Activated T-cell treated with anti-CD3 and anti-CD28 coated beads, Interleukin-2, amount 50 U/mL, for 4 hours (primary cell): ENCODE results near the gene PRCC. TPM values are rescaled to one million over a fixed set of nuclear protein-coding genes. Genes with fewer than 3 reads are reported as not detected.

ENCODE experiments used
- ATAC-seq, 2 donors: fragments of 200-7000 bp; cut with Tn5 transposase; one replicate each; pipeline ENCODE4 v1.10.0; 2021
- DNase-seq: peaks from one replicate; pipeline ENCODE4 v3.0.0-alpha.2; 2020
- H3K27me3 Mint-ChIP-seq: one replicate; pipeline ENCODE4 v1.8.0; 2021; ENCODE audit warnings: low read depth, mixed read lengths
- H3K36me3 Mint-ChIP-seq: one replicate; pipeline ENCODE4 v1.8.0; 2022; ENCODE audit warnings: mixed read lengths; ENCODE audit not compliant: insufficient read depth
- H3K4me1 Mint-ChIP-seq: one replicate; pipeline ENCODE4 v1.8.0; 2021; ENCODE audit warnings: low read depth, mixed read lengths
- H3K4me3 Mint-ChIP-seq: one replicate; pipeline ENCODE4 v1.8.0; 2021; ENCODE audit warnings: mild to moderate bottlenecking, moderate library complexity, mixed read lengths
- H3K9me3 Mint-ChIP-seq: one replicate; pipeline ENCODE4 v1.8.0; 2021; ENCODE audit warnings: mixed read lengths
- total RNA-seq, 3 donors: library from RNA; stranded (reverse); gene quantifications; one replicate each; pipeline ENCODE4 v1.2.1, GENCODE V29; 2021

PRCC gene
- total RNA-seq, 3 donors from 2014 or later, result 108 to 111 (median 111) TPM

- no peak for DNase-seq
- no peaks in the 10 kb centered on the region for H3K27me3 Mint-ChIP-seq
- peaks cover 29% of the 10 kb centered on the region for H3K36me3 Mint-ChIP-seq
- H3K4me3 Mint-ChIP-seq, result no peak overlapping the region
- no peak for ATAC-seq
- H3K4me1 Mint-ChIP-seq, result peaks cover 43% of the 10 kb centered on the region
- no peaks in the 10 kb centered on the region for H3K9me3 Mint-ChIP-seq
These were observed 38.6 kb downstream of the PRCC start for GRCh38 chr1:156805766-156806511.

GRCh38 chr1:156806512-156807440, 39.4 kb downstream of the PRCC start:
- DNase-seq (no peak), ATAC-seq (no peak)
- Mint-ChIP-seq H3K27me3 (no peaks in the 10 kb centered on the region), H3K4me3 (no peak overlapping the region), H3K36me3 (peaks cover 38% of the 10 kb centered on the region), H3K9me3 (no peaks in the 10 kb centered on the region), H3K4me1 (peaks cover 43% of the 10 kb centered on the region)

- Mint-ChIP-seq H3K36me3 (peaks cover 43% of the 10 kb centered on the region), H3K27me3 (no peaks in the 10 kb centered on the region), H3K9me3 (no peaks in the 10 kb centered on the region), H3K4me1 (peaks cover 44% of the 10 kb centered on the region), H3K4me3 (no peak overlapping the region)
- DNase-seq (no peak), ATAC-seq (peak; percentile 47 to 50)
These were observed 40.3 kb downstream of the PRCC start for GRCh38 chr1:156807627-156808026.

- no peak overlapping the region for H3K4me3 Mint-ChIP-seq
- no peak for ATAC-seq
- peaks cover 50% of the 10 kb centered on the region for H3K4me1 Mint-ChIP-seq
- no peaks in the 10 kb centered on the region for H3K9me3 Mint-ChIP-seq
- no peak for DNase-seq
- H3K36me3 Mint-ChIP-seq, result peaks cover 51% of the 10 kb centered on the region
- no peaks in the 10 kb centered on the region for H3K27me3 Mint-ChIP-seq
These were observed 41.1 kb downstream of the PRCC start for GRCh38 chr1:156808186-156809030.

GRCh38 chr1:156809281-156809680, 41.9 kb downstream of the PRCC start:
- Mint-ChIP-seq H3K4me1 (peaks cover 53% of the 10 kb centered on the region), H3K4me3 (no peak overlapping the region), H3K27me3 (no peaks in the 10 kb centered on the region), H3K36me3 (peaks cover 55% of the 10 kb centered on the region), H3K9me3 (no peaks in the 10 kb centered on the region)
- no peak for DNase-seq
- no peak for ATAC-seq

- no peaks in the 10 kb centered on the region for H3K27me3 Mint-ChIP-seq
- H3K4me3 Mint-ChIP-seq, result no peak overlapping the region
- H3K36me3 Mint-ChIP-seq, result peaks cover 60% of the 10 kb centered on the region
- no peaks in the 10 kb centered on the region for H3K9me3 Mint-ChIP-seq
- ATAC-seq (no peak), DNase-seq (no peak)
- peaks cover 56% of the 10 kb centered on the region for H3K4me1 Mint-ChIP-seq
These were observed 42.5 kb downstream of the PRCC start for GRCh38 chr1:156809711-156810366.

GRCh38 chr1:156811168-156811567, 43.8 kb downstream of the PRCC start:
- H3K4me1 Mint-ChIP-seq, result peaks cover 64% of the 10 kb centered on the region
- H3K27me3 Mint-ChIP-seq, result no peaks in the 10 kb centered on the region
- peak overlapping the region; percentile 81 for H3K4me3 Mint-ChIP-seq
- ATAC-seq (no peak), DNase-seq (no peak)
- no peaks in the 10 kb centered on the region for H3K9me3 Mint-ChIP-seq
- peaks cover 65% of the 10 kb centered on the region for H3K36me3 Mint-ChIP-seq

- ATAC-seq, result no peak
- H3K9me3 Mint-ChIP-seq, result no peaks in the 10 kb centered on the region
- peaks cover 68% of the 10 kb centered on the region for H3K4me1 Mint-ChIP-seq
- DNase-seq, result no peak
- H3K4me3 Mint-ChIP-seq, result peak overlapping the region; percentile 81
- no peaks in the 10 kb centered on the region for H3K27me3 Mint-ChIP-seq
- H3K36me3 Mint-ChIP-seq, result peaks cover 56% of the 10 kb centered on the region
These were observed 45.1 kb downstream of the PRCC start for GRCh38 chr1:156812293-156812990.

GRCh38 chr1:156813298-156813697, 46.0 kb downstream of the PRCC start:
- H3K36me3 Mint-ChIP-seq, result peaks cover 48% of the 10 kb centered on the region
- DNase-seq (no peak), ATAC-seq (no peak)
- H3K27me3 Mint-ChIP-seq, result no peaks in the 10 kb centered on the region
- H3K4me1 Mint-ChIP-seq, result peaks cover 63% of the 10 kb centered on the region
- H3K9me3 Mint-ChIP-seq, result no peaks in the 10 kb centered on the region
- H3K4me3 Mint-ChIP-seq, result peak overlapping the region; percentile 81

GRCh38 chr1:156813750-156814570, 46.6 kb downstream of the PRCC start:
- H3K4me1 Mint-ChIP-seq, result peaks cover 58% of the 10 kb centered on the region
- peak; percentile 81 for DNase-seq
- no peaks in the 10 kb centered on the region for H3K27me3 Mint-ChIP-seq
- peaks cover 45% of the 10 kb centered on the region for H3K36me3 Mint-ChIP-seq
- peak; percentile 32 to 35 for ATAC-seq
- H3K4me3 Mint-ChIP-seq, result peak overlapping the region; percentile 81
- H3K9me3 Mint-ChIP-seq, result no peaks in the 10 kb centered on the region

- peak in 1 of 2 donors; percentile 15 for ATAC-seq
- Mint-ChIP-seq H3K4me3 (peak overlapping the region; percentile 81), H3K4me1 (peaks cover 55% of the 10 kb centered on the region), H3K36me3 (peaks cover 41% of the 10 kb centered on the region), H3K27me3 (no peaks in the 10 kb centered on the region), H3K9me3 (no peaks in the 10 kb centered on the region)
- DNase-seq, result peak; percentile 60
These were observed 47.4 kb downstream of the PRCC start for GRCh38 chr1:156814571-156815260.

- H3K36me3 Mint-ChIP-seq, result peaks cover 40% of the 10 kb centered on the region
- ATAC-seq, result no peak
- no peaks in the 10 kb centered on the region for H3K9me3 Mint-ChIP-seq
- peaks cover 55% of the 10 kb centered on the region for H3K4me1 Mint-ChIP-seq
- no peaks in the 10 kb centered on the region for H3K27me3 Mint-ChIP-seq
- peak overlapping the region; percentile 81 for H3K4me3 Mint-ChIP-seq
- no peak for DNase-seq
These were observed 48.0 kb downstream of the PRCC start for GRCh38 chr1:156815307-156815826.
